ENCODE results near the gene EMSY. TPM values are rescaled to one million over a fixed set of nuclear protein-coding genes. Genes with fewer than 3 reads are reported as not detected.

Gene EMSY
- polyA plus RNA-seq, 1 experiment, result 19.1 TPM

- peaks cover 1% of the 10 kb centered on the region; the same call in 1 of the 2 replicates for H3K36me3 ChIP-seq (ENCODE audit: control insufficient read depth, insufficient read depth, low read length)
- TF ChIP-seq CTCF (IDR thresholded peaks at IDR 0.05; ENCODE audit: insufficient read depth, low read depth, low read length), result no peak
- POLR2A ChIA-PET, result no interaction called here
- H3K27me3 ChIP-seq (ENCODE audit: control insufficient read depth, insufficient read depth, low read length), result no peaks in the 10 kb centered on the region
- DNase-seq (ENCODE audit: low read depth), result peak; percentile 50
- CTCF ChIA-PET, result interaction anchor here (0.8 to 1.5 kb wide), 2 partner anchors 13 to 19 kb away, joined by 3 read pairs; no protein-coding TSS in a partner anchor
- no peak overlapping the region for H3K4me3 ChIP-seq (ENCODE audit: low read depth, low read length)
Observed at GRCh38 chr11:76524919-76525318, 80.1 kb downstream of the EMSY start.

GRCh38 chr11:76526878-76527277 is 82.1 kb downstream of the EMSY start:
- DNase-seq (ENCODE audit: low read depth), result no peak
- peaks cover 1% of the 10 kb centered on the region; the same call in 1 of the 2 replicates for H3K36me3 ChIP-seq (ENCODE audit: control insufficient read depth, insufficient read depth, low read length)
- H3K4me3 ChIP-seq (ENCODE audit: low read depth, low read length), result no peak overlapping the region
- no peaks in the 10 kb centered on the region for H3K27me3 ChIP-seq (ENCODE audit: control insufficient read depth, insufficient read depth, low read length)
- ChIA-PET CTCF (no interaction called here), POLR2A (interaction anchor here (0.6 kb wide), 1 partner anchor 78 kb away, joined by 3 read pairs; no protein-coding TSS in a partner anchor)
- TF ChIP-seq CTCF (IDR thresholded peaks at IDR 0.05; ENCODE audit: insufficient read depth, low read depth, low read length), result no peak

GRCh38 chr11:76542436-76542835 is 97.6 kb downstream of the EMSY start:
- CTCF ChIA-PET, result interaction anchor here (0.9 to 1.1 kb wide), 2 partner anchors 10 to 138 kb away, joined by 3 read pairs; no protein-coding TSS in a partner anchor
- no peak for DNase-seq (ENCODE audit: low read depth)
- POLR2A ChIA-PET, result no interaction called here
- Histone ChIP-seq H3K4me3 (ENCODE audit: low read depth, low read length) (no peak overlapping the region), H3K27me3 (ENCODE audit: control insufficient read depth, insufficient read depth, low read length) (no peaks in the 10 kb centered on the region), H3K36me3 (ENCODE audit: control insufficient read depth, insufficient read depth, low read length) (peaks cover 11% of the 10 kb centered on the region)
- TF ChIP-seq CTCF (IDR thresholded peaks at IDR 0.05; ENCODE audit: insufficient read depth, low read depth, low read length), result no peak

GRCh38 chr11:76543006-76543703 is 98.3 kb downstream of the EMSY start:
- Histone ChIP-seq H3K36me3 (ENCODE audit: control insufficient read depth, insufficient read depth, low read length) (peaks cover 11% of the 10 kb centered on the region), H3K4me3 (ENCODE audit: low read depth, low read length) (no peak overlapping the region), H3K27me3 (ENCODE audit: control insufficient read depth, insufficient read depth, low read length) (no peaks in the 10 kb centered on the region)
- no peak for TF ChIP-seq CTCF (IDR thresholded peaks at IDR 0.05; ENCODE audit: insufficient read depth, low read depth, low read length)
- DNase-seq (ENCODE audit: low read depth), result no peak
- POLR2A ChIA-PET, result no interaction called here
- CTCF ChIA-PET, result interaction anchor here (1.1 kb wide), 1 partner anchor 377 kb away, joined by 3 read pairs; no protein-coding TSS in a partner anchor

- ChIA-PET POLR2A (no interaction called here), CTCF (interaction anchor here (1.1 kb wide), 1 partner anchor 135 kb away, joined by 7 read pairs; no protein-coding TSS in a partner anchor)
- TF ChIP-seq CTCF (IDR thresholded peaks at IDR 0.05; ENCODE audit: insufficient read depth, low read depth, low read length), result no peak
Observed at GRCh38 chr11:76550781-76551180, 106.0 kb downstream of the EMSY start.

More at GRCh38 chr11:76550781-76551180, 106.0 kb downstream of the EMSY start:
- Histone ChIP-seq H3K4me3 (ENCODE audit: low read depth, low read length) (no peak overlapping the region), H3K27me3 (ENCODE audit: control insufficient read depth, insufficient read depth, low read length) (no peaks in the 10 kb centered on the region), H3K36me3 (ENCODE audit: control insufficient read depth, insufficient read depth, low read length) (no peaks in the 10 kb centered on the region; the same call in 1 of the 2 replicates)
- no peak for DNase-seq (ENCODE audit: low read depth)

All from BJ (cell line).